Endothelial cell of umbilical vein (primary cell): Measurements from ENCODE around the gene MACROD2. TPM values are rescaled to one million over a fixed set of nuclear protein-coding genes. Genes with fewer than 3 reads are reported as not detected.

ENCODE experiments used
- BruUV-seq: library from RNA; stranded (reverse); fragments of 400-500 nt; replicated peaks from 2 replicates; lab custom pipeline; 2021; lab: Mats Ljungman, UMichigan
- CTCF ChIA-PET: fragments of 300-600, 350-600 bp; sonication (Branson Sonifier 250); formaldehyde crosslinking; loops from one replicate; lab custom pipeline; 2021; ENCODE audit warnings: antibody characterized with exemption, inconsistent platforms; lab: Charles Lee
- POLR2A ChIA-PET: fragments of 300-600, 350-600 bp; sonication (Branson Sonifier 250); formaldehyde crosslinking; loops from one replicate; lab custom pipeline; 2021; ENCODE audit warnings: antibody characterized with exemption, inconsistent platforms; lab: Charles Lee
- DNase-seq: peaks from one replicate; pipeline ENCODE4 v3.0.0-alpha.2; 2011; ENCODE audit warnings: low read depth, low spot score
- FAIRE-seq: peaks from 2 replicates; lab custom pipeline; 2011; peaks lifted over from hg19 to GRCh38; lab: Jason Lieb, UNC
- H2AFZ ChIP-seq: 2 replicates; pipeline ENCODE4 v1.6.0; 2012; ENCODE audit warnings: low read depth, low read length, control low read depth, inconsistent platforms
- H3K27ac ChIP-seq: 2 replicates; pipeline ENCODE4 v1.5.1; 2011; ENCODE audit warnings: low read depth, mild to moderate bottlenecking, control low read depth, low read length, moderate library complexity; ENCODE audit not compliant: insufficient read depth
- H3K27me3 ChIP-seq, 2 experiments: 2 replicates each; pipeline versions ENCODE4 v1.6.0 to v1.6.1; 2011; ENCODE audit warnings: low read length in 2 of 2, mixed read lengths in 1 of 2; ENCODE audit not compliant: control insufficient read depth in 2 of 2, insufficient read depth in 2 of 2
- H3K36me3 ChIP-seq, 2 experiments: 2 replicates in 1 of 2; 3 replicates in 1 of 2; pipeline ENCODE4 v1.5.1; 2011; ENCODE audit warnings: low read length in 2 of 2, mild to moderate bottlenecking in 1 of 2, moderate library complexity in 1 of 2; ENCODE audit not compliant: control insufficient read depth in 2 of 2, insufficient read depth in 2 of 2; ENCODE audit errors: extremely low read depth in 1 of 2
- H3K4me1 ChIP-seq: 3 replicates; pipeline ENCODE4 v1.5.1; 2011; ENCODE audit warnings: mild to moderate bottlenecking, low read length; ENCODE audit not compliant: control insufficient read depth, insufficient read depth; ENCODE audit errors: extremely low read depth
- H3K4me2 ChIP-seq: 2 replicates; pipeline ENCODE4 v1.6.1; 2011; ENCODE audit warnings: low read length, control low read depth, mixed read lengths; ENCODE audit not compliant: insufficient read depth
- H3K4me3 ChIP-seq, 3 experiments: fragments of 200-600 bp in 1 of 3; sonication (generic), shearing (Covaris generic) in 1 of 3; replicated peaks in 1 of 3; 2 replicates each; pipeline ENCODE4 v1.5.1; 2011 to 2016; ENCODE audit warnings: control low read depth in 3 of 3, low read length in 3 of 3, mild to moderate bottlenecking in 2 of 3, inconsistent platforms in 1 of 3, low read depth in 1 of 3, moderate library complexity in 1 of 3; ENCODE audit not compliant: insufficient read depth in 1 of 3
- H3K79me2 ChIP-seq: 2 replicates; pipeline ENCODE4 v1.6.0; 2012; ENCODE audit warnings: low read length, inconsistent platforms; ENCODE audit not compliant: control insufficient read depth, insufficient read depth
- H3K9ac ChIP-seq: replicated peaks from 2 replicates; pipeline ENCODE3; 2011; ENCODE audit warnings: low read length, control low read depth; ENCODE audit not compliant: insufficient read depth; ENCODE audit errors: extremely low read depth
- H3K9me1 ChIP-seq: replicated peaks from 3 replicates; pipeline ENCODE4 v1.6.0; 2011; ENCODE audit warnings: mild to moderate bottlenecking, low read length; ENCODE audit not compliant: control insufficient read depth, insufficient read depth; ENCODE audit errors: extremely low read depth
- H3K9me3 ChIP-seq: replicated peaks from 2 replicates; pipeline ENCODE4 v1.5.1; 2012; ENCODE audit warnings: low read length, inconsistent platforms; ENCODE audit not compliant: control insufficient read depth, insufficient read depth
- H4K20me1 ChIP-seq: replicated peaks from 2 replicates; pipeline ENCODE3; 2011; ENCODE audit warnings: mild to moderate bottlenecking, low read length; ENCODE audit not compliant: control insufficient read depth, insufficient read depth; ENCODE audit errors: extremely low read depth
- EZH2 ChIP-seq: IDR thresholded peaks from 2 replicates; pipeline ENCODE4 v1.6.1; 2012; ENCODE audit warnings: borderline replicate concordance, low read depth, mild to moderate bottlenecking, moderate library complexity, low read length, inconsistent platforms; ENCODE audit not compliant: severe bottlenecking
- FOS ChIP-seq: IDR thresholded peaks from 2 replicates; pipeline ENCODE4 v1.6.1; 2011; ENCODE audit warnings: mild to moderate bottlenecking, low read length, moderate library complexity, borderline replicate concordance; ENCODE audit not compliant: insufficient read depth
- GATA2 ChIP-seq: IDR thresholded peaks from 2 replicates; pipeline ENCODE4 v1.7.0; 2011; ENCODE audit warnings: low read depth, mild to moderate bottlenecking, moderate library complexity, mixed read lengths, low read length; ENCODE audit not compliant: insufficient read length, insufficient read depth
- JUN ChIP-seq: IDR thresholded peaks from 2 replicates; pipeline ENCODE4 v1.6.1; 2011; ENCODE audit warnings: borderline replicate concordance, low read depth; ENCODE audit not compliant: insufficient read length, insufficient read depth
- MYC ChIP-seq: IDR thresholded peaks from one replicate; pipeline ENCODE4 v1.6.1; 2011; ENCODE audit warnings: mild to moderate bottlenecking, low read depth, low read length
- POLR2A ChIP-seq: IDR thresholded peaks from 2 replicates; pipeline ENCODE4 v1.6.1; 2012; ENCODE audit warnings: low read depth, mild to moderate bottlenecking, control low read depth, low read length
- POLR2AphosphoS5 ChIP-seq: IDR thresholded peaks from 2 replicates; pipeline ENCODE4 v1.6.1; 2012; ENCODE audit warnings: low read depth, mild to moderate bottlenecking, control low read depth, low read length, moderate library complexity; ENCODE audit not compliant: insufficient read depth
- dilution Hi-C: fragments of 300-500 bp; cut with MboI; formaldehyde crosslinking; loops from one replicate; pipeline ENCODE4 v1.15.0; 2019; ENCODE audit warnings: low sequenced_read_pairs; ENCODE audit not compliant: extremely low pct_ligation_motif_present
- intact Hi-C: fragments of 100-400 bp; cut with micrococcal nuclease; formaldehyde crosslinking; loops from one replicate; pipeline ENCODE4 v1.10.0; 2022
- polyA plus RNA-seq, 4 experiments: library from polyadenylated mRNA; depleted of rRNA in 3 of 4; stranded (reverse) in 3 of 4; unstranded in 1 of 4; fragments of >200 nt; gene quantifications; 2 replicates each; pipeline versions ENCODE4 v1.2.1 to v1.2.3, GENCODE V29; 2011 to 2012; ENCODE audit warnings: missing spikeins in 1 of 4
- total RNA-seq: library from RNA; stranded (reverse); gene quantifications from 2 replicates; pipeline ENCODE4 v1.2.3, GENCODE V29; 2021
- TF ChIP-seq, protein P1 (sequence below): IDR thresholded peaks from 2 replicates; pipeline ENCODE4 v1.6.1; 2011; ENCODE audit not compliant: insufficient read depth, insufficient read length
- TF ChIP-seq, protein P2 (sequence below), 2 donors: IDR thresholded peaks; 1 replicate in 1 of 2; 2 replicates in 1 of 2; pipeline ENCODE4 v1.5.1; 2011; ENCODE audit warnings: low read length in 2 of 2, mild to moderate bottlenecking in 2 of 2, moderate library complexity in 2 of 2, control low read depth in 1 of 2, inconsistent platforms in 1 of 2, low read depth in 1 of 2; ENCODE audit not compliant: insufficient read depth in 1 of 2; ENCODE audit errors: extremely low read depth in 1 of 2

The MACROD2 gene
- total and polyA plus RNA-seq, 2 donors (not counting 3 experiments of a cell fraction or from before 2014, with no cell fraction given) = 0.11 to 0.73 TPM

DNA sequence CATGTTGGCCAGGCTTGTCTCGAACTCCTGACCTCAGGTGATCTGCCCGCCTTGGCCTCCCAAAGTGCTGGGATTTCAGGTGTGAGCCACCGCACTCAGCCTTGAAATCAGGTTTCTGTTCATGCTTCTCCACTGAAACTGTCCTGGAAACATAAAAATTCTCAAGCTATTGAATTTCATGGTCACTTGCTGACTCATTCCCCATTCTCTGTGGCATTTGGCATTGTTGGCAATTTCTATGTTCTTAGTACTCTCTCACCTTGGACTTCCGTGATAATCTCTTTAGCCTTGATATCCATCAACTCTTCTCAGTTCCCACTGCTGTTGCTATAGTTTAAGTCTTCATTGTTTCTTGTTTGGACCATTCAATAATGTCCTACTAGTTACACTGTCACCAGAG, 11.1 kb upstream of the MACROD2 start:
- Histone ChIP-seq H3K4me2 (no peak overlapping the region), H3K4me1 (no peaks in the 10 kb centered on the region), H2AFZ (no peak overlapping the region), H4K20me1 (no peaks in the 10 kb centered on the region), H3K27ac (no peak overlapping the region), H3K79me2 (no peaks in the 10 kb centered on the region), H3K27me3 (no peaks in the 10 kb centered on the region), H3K4me3 (no peak overlapping the region), H3K9ac (no peak overlapping the region), H3K9me1 (no peaks in the 10 kb centered on the region), H3K36me3 (no peaks in the 10 kb centered on the region), H3K9me3 (no peaks in the 10 kb centered on the region)
- dilution Hi-C loops = no loop called here
- intact Hi-C loops = no loop called here
- ChIA-PET POLR2A (no interaction called here), CTCF (no interaction called here)
- FAIRE-seq (no peak), DNase-seq (no peak)
- no TSS peak for BruUV-seq
- TF ChIP-seq FOS (no peak), EZH2 (no peak), GATA2 (no peak), MYC (no peak), JUN (no peak), POLR2A (no peak), POLR2AphosphoS5 (no peak)
- TF ChIP-seq, protein P1, sequence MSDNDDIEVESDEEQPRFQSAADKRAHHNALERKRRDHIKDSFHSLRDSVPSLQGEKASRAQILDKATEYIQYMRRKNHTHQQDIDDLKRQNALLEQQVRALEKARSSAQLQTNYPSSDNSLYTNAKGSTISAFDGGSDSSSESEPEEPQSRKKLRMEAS = no peak
- TF ChIP-seq, protein P2, sequence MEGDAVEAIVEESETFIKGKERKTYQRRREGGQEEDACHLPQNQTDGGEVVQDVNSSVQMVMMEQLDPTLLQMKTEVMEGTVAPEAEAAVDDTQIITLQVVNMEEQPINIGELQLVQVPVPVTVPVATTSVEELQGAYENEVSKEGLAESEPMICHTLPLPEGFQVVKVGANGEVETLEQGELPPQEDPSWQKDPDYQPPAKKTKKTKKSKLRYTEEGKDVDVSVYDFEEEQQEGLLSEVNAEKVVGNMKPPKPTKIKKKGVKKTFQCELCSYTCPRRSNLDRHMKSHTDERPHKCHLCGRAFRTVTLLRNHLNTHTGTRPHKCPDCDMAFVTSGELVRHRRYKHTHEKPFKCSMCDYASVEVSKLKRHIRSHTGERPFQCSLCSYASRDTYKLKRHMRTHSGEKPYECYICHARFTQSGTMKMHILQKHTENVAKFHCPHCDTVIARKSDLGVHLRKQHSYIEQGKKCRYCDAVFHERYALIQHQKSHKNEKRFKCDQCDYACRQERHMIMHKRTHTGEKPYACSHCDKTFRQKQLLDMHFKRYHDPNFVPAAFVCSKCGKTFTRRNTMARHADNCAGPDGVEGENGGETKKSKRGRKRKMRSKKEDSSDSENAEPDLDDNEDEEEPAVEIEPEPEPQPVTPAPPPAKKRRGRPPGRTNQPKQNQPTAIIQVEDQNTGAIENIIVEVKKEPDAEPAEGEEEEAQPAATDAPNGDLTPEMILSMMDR (IDR thresholded peaks at IDR 0.05; ENCODE audit: extremely low read depth in 1 of 2, insufficient read depth in 1 of 2, low read depth in 1 of 2, low read length in 2 of 2) = no peak
